ENCODE data around the gene BMERB1. TPM values are rescaled to one million over a fixed set of nuclear protein-coding genes. Genes with fewer than 3 reads are reported as not detected.

BMERB1 gene
- total and polyA plus RNA-seq, 9 of the 15 experiments (the other 6 are each of a cell fraction or from before 2014, with no cell fraction given): 0.29 to 2.9 (median 0.94) TPM

DNA sequence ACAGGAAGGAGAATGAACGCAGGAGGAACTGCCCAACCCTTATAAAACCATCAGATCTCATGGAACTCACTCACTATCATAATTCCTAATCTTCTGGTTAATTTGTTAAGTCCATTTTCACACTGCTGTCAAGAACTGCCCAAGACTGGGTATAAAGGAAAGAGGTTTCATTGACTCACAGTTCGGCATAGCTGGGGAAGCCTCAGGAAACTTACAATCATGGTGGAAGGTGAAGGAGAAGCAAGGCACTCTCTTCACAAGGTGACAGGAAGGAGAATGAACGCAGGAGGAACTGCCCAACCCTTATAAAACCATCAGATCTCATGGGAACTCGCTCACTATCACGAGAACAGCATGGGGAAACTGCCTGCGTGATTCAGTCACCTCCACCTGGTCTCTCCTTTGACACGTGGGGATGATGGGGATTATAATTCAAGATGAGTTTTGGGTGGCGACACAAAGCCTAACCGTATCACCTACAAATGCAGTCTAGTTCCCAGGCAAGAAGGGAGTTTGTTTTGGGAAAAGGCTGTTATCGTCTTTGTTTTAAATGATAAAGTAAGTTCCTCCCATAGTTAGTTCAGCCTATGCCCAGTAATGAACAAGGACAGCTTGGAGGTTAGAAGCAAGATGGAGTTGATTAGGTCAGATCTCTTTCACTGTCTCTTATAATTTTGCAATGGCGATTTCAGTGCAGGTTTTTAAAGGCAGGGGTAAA, 139.7 kb downstream of the BMERB1 start (continued):
- TF ChIP-seq HEY1 (CRISPR knock-in tag; IDR thresholded peaks at IDR 0.05; ENCODE audit: borderline replicate concordance) (peak; percentile 46; the same call in 1 of the 2 replicates), ETV1 (tag; conservative IDR thresholded peaks at IDR 0.05; ENCODE audit: low read depth) (peak; percentile 75), EP400 (IDR thresholded peaks at IDR 0.05) (peak; percentile 78), KLF6 (CRISPR knock-in tag; IDR thresholded peaks at IDR 0.05; ENCODE audit: borderline replicate concordance) (peak; percentile 98), TAF9B (IDR thresholded peaks at IDR 0.05; ENCODE audit: partially characterized antibody) (peak; percentile 34), HSF4 (CRISPR knock-in tag; IDR thresholded peaks at IDR 0.05; ENCODE audit: borderline replicate concordance) (peak; percentile 83; the same call in 1 of the 2 replicates), KLF10 (CRISPR knock-in tag; IDR thresholded peaks at IDR 0.05) (0 out of 2 replicates have a peak, but pooled peaks have one; percentile 51), ZNF551 (CRISPR knock-in tag; IDR thresholded peaks at IDR 0.05) (0 out of 2 replicates have a peak, but pooled peaks have one; percentile 47), ZNF699 (CRISPR knock-in tag; IDR thresholded peaks at IDR 0.05; ENCODE audit: insufficient replicate concordance) (peak; percentile 58), ZSCAN32 (CRISPR knock-in tag; IDR thresholded peaks at IDR 0.05) (peak; percentile 39; the same call in 1 of the 2 replicates), HDAC8 (tag; IDR thresholded peaks at IDR 0.05) (peak; percentile 96), DIDO1 (tag; IDR thresholded peaks at IDR 0.05; ENCODE audit: low read depth) (peak; percentile 71), ZNF584 (CRISPR knock-in tag; IDR thresholded peaks at IDR 0.05; ENCODE audit: low read depth) (peak; percentile 96), MAZ (CRISPR knock-in tag; conservative IDR thresholded peaks at IDR 0.05 in 1 of 2, IDR thresholded peaks at IDR 0.05 in 1 of 2) (peak; percentile 15 to 70; a peak in 3 of 4 replicates), POLR2G (IDR thresholded peaks at IDR 0.05; ENCODE audit: low read depth, low read length) (peak; percentile 67), POLR2B (IDR thresholded peaks at IDR 0.05; ENCODE audit: low read depth, partially characterized antibody) (peak; percentile 94)
- TF ChIP-seq, protein P1, sequence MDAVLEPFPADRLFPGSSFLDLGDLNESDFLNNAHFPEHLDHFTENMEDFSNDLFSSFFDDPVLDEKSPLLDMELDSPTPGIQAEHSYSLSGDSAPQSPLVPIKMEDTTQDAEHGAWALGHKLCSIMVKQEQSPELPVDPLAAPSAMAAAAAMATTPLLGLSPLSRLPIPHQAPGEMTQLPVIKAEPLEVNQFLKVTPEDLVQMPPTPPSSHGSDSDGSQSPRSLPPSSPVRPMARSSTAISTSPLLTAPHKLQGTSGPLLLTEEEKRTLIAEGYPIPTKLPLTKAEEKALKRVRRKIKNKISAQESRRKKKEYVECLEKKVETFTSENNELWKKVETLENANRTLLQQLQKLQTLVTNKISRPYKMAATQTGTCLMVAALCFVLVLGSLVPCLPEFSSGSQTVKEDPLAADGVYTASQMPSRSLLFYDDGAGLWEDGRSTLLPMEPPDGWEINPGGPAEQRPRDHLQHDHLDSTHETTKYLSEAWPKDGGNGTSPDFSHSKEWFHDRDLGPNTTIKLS (IDR thresholded peaks at IDR 0.05; ENCODE audit: borderline replicate concordance, low read depth): peak; percentile 69; the same call in 1 of the 2 replicates
- TF ChIP-seq, protein P2, sequence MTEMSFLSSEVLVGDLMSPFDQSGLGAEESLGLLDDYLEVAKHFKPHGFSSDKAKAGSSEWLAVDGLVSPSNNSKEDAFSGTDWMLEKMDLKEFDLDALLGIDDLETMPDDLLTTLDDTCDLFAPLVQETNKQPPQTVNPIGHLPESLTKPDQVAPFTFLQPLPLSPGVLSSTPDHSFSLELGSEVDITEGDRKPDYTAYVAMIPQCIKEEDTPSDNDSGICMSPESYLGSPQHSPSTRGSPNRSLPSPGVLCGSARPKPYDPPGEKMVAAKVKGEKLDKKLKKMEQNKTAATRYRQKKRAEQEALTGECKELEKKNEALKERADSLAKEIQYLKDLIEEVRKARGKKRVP (CRISPR knock-in tag; IDR thresholded peaks at IDR 0.05): peak; percentile 84
- TF ChIP-seq, protein P3, sequence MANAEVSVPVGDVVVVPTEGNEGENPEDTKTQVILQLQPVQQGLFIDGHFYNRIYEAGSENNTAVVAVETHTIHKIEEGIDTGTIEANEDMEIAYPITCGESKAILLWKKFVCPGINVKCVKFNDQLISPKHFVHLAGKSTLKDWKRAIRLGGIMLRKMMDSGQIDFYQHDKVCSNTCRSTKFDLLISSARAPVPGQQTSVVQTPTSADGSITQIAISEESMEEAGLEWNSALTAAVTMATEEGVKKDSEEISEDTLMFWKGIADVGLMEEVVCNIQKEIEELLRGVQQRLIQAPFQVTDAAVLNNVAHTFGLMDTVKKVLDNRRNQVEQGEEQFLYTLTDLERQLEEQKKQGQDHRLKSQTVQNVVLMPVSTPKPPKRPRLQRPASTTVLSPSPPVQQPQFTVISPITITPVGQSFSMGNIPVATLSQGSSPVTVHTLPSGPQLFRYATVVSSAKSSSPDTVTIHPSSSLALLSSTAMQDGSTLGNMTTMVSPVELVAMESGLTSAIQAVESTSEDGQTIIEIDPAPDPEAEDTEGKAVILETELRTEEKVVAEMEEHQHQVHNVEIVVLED (CRISPR knock-in tag; IDR thresholded peaks at IDR 0.05): peak; percentile 56
- TF ChIP-seq, protein P4, sequence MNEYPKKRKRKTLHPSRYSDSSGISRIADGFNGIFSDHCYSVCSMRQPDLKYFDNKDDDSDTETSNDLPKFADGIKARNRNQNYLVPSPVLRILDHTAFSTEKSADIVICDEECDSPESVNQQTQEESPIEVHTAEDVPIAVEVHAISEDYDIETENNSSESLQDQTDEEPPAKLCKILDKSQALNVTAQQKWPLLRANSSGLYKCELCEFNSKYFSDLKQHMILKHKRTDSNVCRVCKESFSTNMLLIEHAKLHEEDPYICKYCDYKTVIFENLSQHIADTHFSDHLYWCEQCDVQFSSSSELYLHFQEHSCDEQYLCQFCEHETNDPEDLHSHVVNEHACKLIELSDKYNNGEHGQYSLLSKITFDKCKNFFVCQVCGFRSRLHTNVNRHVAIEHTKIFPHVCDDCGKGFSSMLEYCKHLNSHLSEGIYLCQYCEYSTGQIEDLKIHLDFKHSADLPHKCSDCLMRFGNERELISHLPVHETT (CRISPR knock-in tag; conservative IDR thresholded peaks at IDR 0.05 in 1 of 2, IDR thresholded peaks at IDR 0.05 in 1 of 2): peak in 1 of 2 experiments; percentile 96; a peak in 2 of 4 replicates

All from K562 (cell line).